ENCODE data around the gene CLCF1. TPM values are rescaled to one million over a fixed set of nuclear protein-coding genes. Genes with fewer than 3 reads are reported as not detected.

The CLCF1 gene
- polyA plus RNA-seq, 1 donor from 2014 or later = not detected

DNA sequence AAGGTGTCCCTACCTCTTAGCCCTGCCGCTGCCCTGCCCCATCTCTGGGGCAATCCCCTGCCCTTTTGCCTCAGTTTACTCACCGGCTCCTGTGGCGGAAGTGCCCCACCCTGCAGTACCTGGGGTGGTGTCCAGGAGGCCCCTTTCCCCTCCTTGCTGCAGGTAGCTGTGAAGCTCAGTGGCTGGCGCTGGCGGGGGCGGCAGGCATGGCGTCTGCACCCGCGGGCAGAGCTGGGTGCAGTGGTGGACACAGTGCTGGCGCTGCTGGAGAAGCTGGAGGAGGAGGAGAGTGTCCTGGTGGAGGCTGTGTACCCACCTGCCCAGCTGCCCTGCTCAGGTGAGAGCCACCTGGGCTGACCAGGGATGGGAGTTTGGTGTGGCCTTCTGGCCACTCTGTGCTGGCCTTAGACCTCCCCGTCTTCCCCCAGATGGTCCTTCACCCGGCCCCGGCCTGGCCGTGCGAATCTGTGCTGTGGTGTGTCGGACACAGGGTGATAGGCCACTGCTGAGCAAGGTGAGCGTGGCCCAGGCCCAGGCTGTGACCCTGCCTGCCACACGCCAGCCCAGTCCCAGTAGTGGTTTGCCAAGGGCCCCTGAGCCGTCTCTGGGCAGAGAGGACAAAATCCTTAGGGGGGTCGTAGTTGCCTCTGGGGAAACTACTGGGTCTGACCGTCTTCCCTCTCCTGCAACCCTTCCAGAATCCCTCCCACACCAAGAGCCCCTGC, 46.1 kb upstream of the CLCF1 start:
- no peaks in the 10 kb centered on the region for H3F3A ChIP-seq (ENCODE audit: insufficient read depth, low read length, poor library complexity, severe bottlenecking)
- H3K27ac ChIP-seq (ENCODE audit: low read length) = no peak overlapping the region
- H3K27me3 ChIP-seq (ENCODE audit: insufficient read depth, low read depth, low read length) = peaks cover 21% of the 10 kb centered on the region
- H3K9me2 ChIP-seq (ENCODE audit: insufficient read depth, low read length) = no peaks in the 10 kb centered on the region
- no peak overlapping the region for H2AFZ ChIP-seq (ENCODE audit: low read depth, low read length)
- no peak for TF ChIP-seq RAD21 (conservative IDR thresholded peaks at IDR 0.05)
- no peak overlapping the region for H3K4me2 ChIP-seq (ENCODE audit: low read length)
- H4K20me1 ChIP-seq (ENCODE audit: insufficient read depth) = no peaks in the 10 kb centered on the region
- H3K79me2 ChIP-seq (replicated peaks; ENCODE audit: insufficient read depth, low read length) = no peaks in the 10 kb centered on the region
- H3K9me3 ChIP-seq (ENCODE audit: low read length) = no peaks in the 10 kb centered on the region
- no peak overlapping the region for H3K9ac ChIP-seq (ENCODE audit: low read length)
- H3K36me3 ChIP-seq (ENCODE audit: insufficient read depth, low read length) = no peaks in the 10 kb centered on the region
- no peak overlapping the region for H3K4me3 ChIP-seq (ENCODE audit: low read length)

DNA sequence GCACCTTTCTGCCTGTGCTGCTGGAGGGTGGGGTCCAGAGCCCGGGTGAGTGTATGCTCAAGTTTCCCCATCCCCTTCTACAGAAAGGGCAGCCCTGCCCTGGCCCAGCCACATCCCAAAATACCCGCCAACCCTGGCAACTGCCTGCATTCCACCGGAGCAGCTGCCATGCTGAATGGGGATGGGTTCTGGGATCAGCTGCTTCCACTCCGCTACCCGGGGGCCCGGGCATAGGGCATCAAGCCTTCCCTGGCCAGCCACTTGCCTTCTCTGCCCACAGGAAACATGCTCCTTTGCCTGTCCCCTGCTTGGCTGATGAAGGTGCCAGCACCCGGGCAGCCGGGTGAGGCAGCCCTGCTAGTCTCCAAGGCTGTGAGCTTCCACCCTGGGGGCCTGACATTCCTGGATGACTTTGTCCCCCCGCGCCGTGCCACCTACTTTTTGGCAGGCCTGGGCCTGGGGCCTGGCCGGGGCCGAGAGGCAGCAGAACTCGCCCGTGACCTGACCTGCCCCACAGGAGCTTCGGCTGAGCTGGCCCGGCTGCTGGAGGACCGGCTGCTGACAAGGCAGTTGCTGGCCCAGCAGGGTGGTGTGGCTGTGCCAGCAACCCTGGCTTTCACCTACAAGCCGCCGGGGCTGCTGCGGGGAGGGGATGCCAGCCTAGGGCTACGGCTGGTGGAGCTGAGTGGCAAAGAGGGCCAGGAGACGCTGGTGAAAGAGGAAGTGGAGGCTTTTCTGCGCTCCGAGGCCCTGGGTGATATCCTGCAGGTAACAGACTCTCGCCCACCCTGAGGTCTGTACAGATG, 45.3 kb upstream of the CLCF1 start:
- Histone ChIP-seq H3K9ac (ENCODE audit: low read length) (no peak overlapping the region), H3K4me2 (ENCODE audit: low read length) (no peak overlapping the region), H3K79me2 (replicated peaks; ENCODE audit: insufficient read depth, low read length) (no peaks in the 10 kb centered on the region), H3K9me3 (ENCODE audit: low read length) (no peaks in the 10 kb centered on the region), H3K9me2 (ENCODE audit: insufficient read depth, low read length) (no peaks in the 10 kb centered on the region), H3K27ac (ENCODE audit: low read length) (no peak overlapping the region), H3K27me3 (ENCODE audit: insufficient read depth, low read depth, low read length) (peaks cover 23% of the 10 kb centered on the region), H3K4me3 (ENCODE audit: low read length) (no peak overlapping the region), H3K36me3 (ENCODE audit: insufficient read depth, low read length) (no peaks in the 10 kb centered on the region), H3F3A (ENCODE audit: insufficient read depth, low read length, poor library complexity, severe bottlenecking) (no peaks in the 10 kb centered on the region), H2AFZ (ENCODE audit: low read depth, low read length) (no peak overlapping the region), H4K20me1 (ENCODE audit: insufficient read depth) (no peaks in the 10 kb centered on the region)
- TF ChIP-seq, protein P1, sequence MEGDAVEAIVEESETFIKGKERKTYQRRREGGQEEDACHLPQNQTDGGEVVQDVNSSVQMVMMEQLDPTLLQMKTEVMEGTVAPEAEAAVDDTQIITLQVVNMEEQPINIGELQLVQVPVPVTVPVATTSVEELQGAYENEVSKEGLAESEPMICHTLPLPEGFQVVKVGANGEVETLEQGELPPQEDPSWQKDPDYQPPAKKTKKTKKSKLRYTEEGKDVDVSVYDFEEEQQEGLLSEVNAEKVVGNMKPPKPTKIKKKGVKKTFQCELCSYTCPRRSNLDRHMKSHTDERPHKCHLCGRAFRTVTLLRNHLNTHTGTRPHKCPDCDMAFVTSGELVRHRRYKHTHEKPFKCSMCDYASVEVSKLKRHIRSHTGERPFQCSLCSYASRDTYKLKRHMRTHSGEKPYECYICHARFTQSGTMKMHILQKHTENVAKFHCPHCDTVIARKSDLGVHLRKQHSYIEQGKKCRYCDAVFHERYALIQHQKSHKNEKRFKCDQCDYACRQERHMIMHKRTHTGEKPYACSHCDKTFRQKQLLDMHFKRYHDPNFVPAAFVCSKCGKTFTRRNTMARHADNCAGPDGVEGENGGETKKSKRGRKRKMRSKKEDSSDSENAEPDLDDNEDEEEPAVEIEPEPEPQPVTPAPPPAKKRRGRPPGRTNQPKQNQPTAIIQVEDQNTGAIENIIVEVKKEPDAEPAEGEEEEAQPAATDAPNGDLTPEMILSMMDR (IDR thresholded peaks at IDR 0.05; ENCODE audit: poor library complexity, severe bottlenecking) = no peak

DNA sequence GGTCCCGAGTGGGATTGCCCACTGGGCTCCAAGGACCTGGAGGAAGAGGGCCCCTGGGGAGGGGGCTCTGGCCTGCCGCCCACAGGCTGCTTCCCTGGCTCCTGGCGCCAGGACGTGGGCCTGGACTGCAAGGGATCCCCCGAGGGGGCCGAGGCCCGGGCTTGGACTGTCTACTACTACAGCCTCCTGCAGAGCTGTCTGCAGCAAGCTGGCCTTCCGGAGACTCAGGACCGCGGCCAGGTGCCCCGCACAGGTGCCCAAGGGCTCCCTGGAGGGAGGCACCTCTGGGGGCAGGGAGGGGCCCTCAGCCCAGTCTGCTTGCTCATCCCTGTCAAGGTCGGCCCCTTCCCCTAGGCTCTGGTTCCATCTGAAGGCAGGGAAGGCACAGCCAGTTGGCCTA, 44.0 kb upstream of the CLCF1 start:
- no peak overlapping the region for H3K4me3 ChIP-seq (ENCODE audit: low read length)
- H3K36me3 ChIP-seq (ENCODE audit: insufficient read depth, low read length) = no peaks in the 10 kb centered on the region
- no peaks in the 10 kb centered on the region for H3F3A ChIP-seq (ENCODE audit: insufficient read depth, low read length, poor library complexity, severe bottlenecking)
- H3K9ac ChIP-seq (ENCODE audit: low read length) = no peak overlapping the region
- H3K9me3 ChIP-seq (ENCODE audit: low read length) = no peaks in the 10 kb centered on the region
- H3K4me2 ChIP-seq (ENCODE audit: low read length) = no peak overlapping the region
- TF ChIP-seq, protein P1 (IDR thresholded peaks at IDR 0.05; ENCODE audit: poor library complexity, severe bottlenecking) = no peak
- TF ChIP-seq RAD21 (conservative IDR thresholded peaks at IDR 0.05) (no peak), MXI1 (conservative IDR thresholded peaks at IDR 0.05; ENCODE audit: poor library complexity, severe bottlenecking) (no peak), SMC3 (conservative IDR thresholded peaks at IDR 0.05; ENCODE audit: poor library complexity) (no peak), TAF1 (IDR thresholded peaks at IDR 0.05; ENCODE audit: low read depth) (no peak), EP300 (conservative IDR thresholded peaks at IDR 0.05; ENCODE audit: poor library complexity, severe bottlenecking) (no peak), EZH2 (IDR thresholded peaks at IDR 0.05; ENCODE audit: borderline replicate concordance, insufficient read depth, low read length, poor library complexity, severe bottlenecking) (no peak), POLR2AphosphoS5 (IDR thresholded peaks at IDR 0.05) (no peak)
- TF ChIP-seq, protein P2, sequence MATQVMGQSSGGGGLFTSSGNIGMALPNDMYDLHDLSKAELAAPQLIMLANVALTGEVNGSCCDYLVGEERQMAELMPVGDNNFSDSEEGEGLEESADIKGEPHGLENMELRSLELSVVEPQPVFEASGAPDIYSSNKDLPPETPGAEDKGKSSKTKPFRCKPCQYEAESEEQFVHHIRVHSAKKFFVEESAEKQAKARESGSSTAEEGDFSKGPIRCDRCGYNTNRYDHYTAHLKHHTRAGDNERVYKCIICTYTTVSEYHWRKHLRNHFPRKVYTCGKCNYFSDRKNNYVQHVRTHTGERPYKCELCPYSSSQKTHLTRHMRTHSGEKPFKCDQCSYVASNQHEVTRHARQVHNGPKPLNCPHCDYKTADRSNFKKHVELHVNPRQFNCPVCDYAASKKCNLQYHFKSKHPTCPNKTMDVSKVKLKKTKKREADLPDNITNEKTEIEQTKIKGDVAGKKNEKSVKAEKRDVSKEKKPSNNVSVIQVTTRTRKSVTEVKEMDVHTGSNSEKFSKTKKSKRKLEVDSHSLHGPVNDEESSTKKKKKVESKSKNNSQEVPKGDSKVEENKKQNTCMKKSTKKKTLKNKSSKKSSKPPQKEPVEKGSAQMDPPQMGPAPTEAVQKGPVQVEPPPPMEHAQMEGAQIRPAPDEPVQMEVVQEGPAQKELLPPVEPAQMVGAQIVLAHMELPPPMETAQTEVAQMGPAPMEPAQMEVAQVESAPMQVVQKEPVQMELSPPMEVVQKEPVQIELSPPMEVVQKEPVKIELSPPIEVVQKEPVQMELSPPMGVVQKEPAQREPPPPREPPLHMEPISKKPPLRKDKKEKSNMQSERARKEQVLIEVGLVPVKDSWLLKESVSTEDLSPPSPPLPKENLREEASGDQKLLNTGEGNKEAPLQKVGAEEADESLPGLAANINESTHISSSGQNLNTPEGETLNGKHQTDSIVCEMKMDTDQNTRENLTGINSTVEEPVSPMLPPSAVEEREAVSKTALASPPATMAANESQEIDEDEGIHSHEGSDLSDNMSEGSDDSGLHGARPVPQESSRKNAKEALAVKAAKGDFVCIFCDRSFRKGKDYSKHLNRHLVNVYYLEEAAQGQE (IDR thresholded peaks at IDR 0.05; ENCODE audit: borderline replicate concordance) = no peak
- H2AFZ ChIP-seq (ENCODE audit: low read depth, low read length) = no peak overlapping the region
- H4K20me1 ChIP-seq (ENCODE audit: insufficient read depth) = no peaks in the 10 kb centered on the region
- H3K27ac ChIP-seq (ENCODE audit: low read length) = no peak overlapping the region
- peaks cover 23% of the 10 kb centered on the region for H3K27me3 ChIP-seq (ENCODE audit: insufficient read depth, low read depth, low read length)
- H3K79me2 ChIP-seq (replicated peaks; ENCODE audit: insufficient read depth, low read length) = no peaks in the 10 kb centered on the region
- H3K9me2 ChIP-seq (ENCODE audit: insufficient read depth, low read length) = no peaks in the 10 kb centered on the region

Data from neural cell (in vitro differentiated cells).